Measurements from ENCODE around the gene ZNHIT1. TPM values are rescaled to one million over a fixed set of nuclear protein-coding genes. Genes with fewer than 3 reads are reported as not detected.

ZNHIT1 gene
- polyA plus RNA-seq, 1 of the 3 experiments (the other 2 are of a cell fraction): 101 TPM

- CTCF ChIA-PET: interaction anchor here (0.8 to 3.5 kb wide), 3 partner anchors 12 to 27 kb away, joined by 3 to 13 read pairs (median 3); no protein-coding TSS in a partner anchor
- Histone ChIP-seq H3K9ac (no peak overlapping the region), H3K4me3 (ENCODE audit: low read depth in 2 of 2, low read length in 1 of 2) (no peak overlapping the region), H3K4me1 (ENCODE audit: control insufficient read depth in 1 of 2, insufficient read depth in 2 of 2, low read depth in 1 of 2, low read length in 1 of 2) (no peaks in the 10 kb centered on the region), H4K20me1 (ENCODE audit: insufficient read depth) (no peaks in the 10 kb centered on the region), H3K9me2 (no peaks in the 10 kb centered on the region), H3K4me2 (no peak overlapping the region), H3K27ac (ENCODE audit: low read depth in 2 of 2, low read length in 1 of 2) (no peak overlapping the region), H3K79me2 (ENCODE audit: insufficient read depth) (no peaks in the 10 kb centered on the region), H3K36me3 (replicated peaks in 1 of 2; ENCODE audit: control insufficient read depth in 1 of 2, insufficient read depth in 2 of 2, low read length in 1 of 2) (no peaks in the 10 kb centered on the region), H3K9me3 (no peaks in the 10 kb centered on the region), H3K27me3 (ENCODE audit: insufficient read depth) (peaks cover 8% of the 10 kb centered on the region), H2AFZ (ENCODE audit: low read depth) (no peak overlapping the region), H3F3A (replicated peaks; ENCODE audit: insufficient read depth) (no peaks in the 10 kb centered on the region)
- 86% methylated on average over 5 of the region's 5 CpGs for WGBS (ENCODE audit: low lambda C conversion rate)
- TF ChIP-seq SIN3A (IDR thresholded peaks at IDR 0.05; ENCODE audit: borderline replicate concordance, low read depth, low read length) (no peak), GATA2 (CRISPR knock-in tag; IDR thresholded peaks at IDR 0.05) (no peak), FOXM1 (IDR thresholded peaks at IDR 0.05; ENCODE audit: low read depth) (no peak), TCF12 (IDR thresholded peaks at IDR 0.05) (no peak), RFX5 (IDR thresholded peaks at IDR 0.05; ENCODE audit: low read length) (no peak), MXI1 (IDR thresholded peaks at IDR 0.05; ENCODE audit: low read depth, low read length) (no peak), USF2 (IDR thresholded peaks at IDR 0.05; ENCODE audit: borderline replicate concordance, low read depth, low read length) (no peak)
- no peak for DNase-seq
- POLR2A ChIA-PET: no interaction called here
Measured at GRCh38 chr7:101271021-101271420, 53.1 kb downstream of the ZNHIT1 start.

- 47% methylated on average over 4 of the region's 4 CpGs for WGBS (ENCODE audit: low lambda C conversion rate)
- no peak overlapping the region for H3K9ac ChIP-seq
- DNase-seq: no peak
- H3K9me2 ChIP-seq: no peaks in the 10 kb centered on the region
- H4K20me1 ChIP-seq (ENCODE audit: insufficient read depth): no peaks in the 10 kb centered on the region
- ChIA-PET CTCF (interaction anchor here (0.8 to 3.6 kb wide), 4 partner anchors 9 to 167 kb away, joined by 3 to 21 read pairs (median 7); no protein-coding TSS in a partner anchor), POLR2A (no interaction called here)
- peaks cover 23% of the 10 kb centered on the region for H3K27me3 ChIP-seq (ENCODE audit: insufficient read depth)
- TF ChIP-seq EZH2phosphoT487 (IDR thresholded peaks at IDR 0.05; ENCODE audit: borderline replicate concordance, low read depth) (no peak), ELF1 (IDR thresholded peaks at IDR 0.05) (no peak), TAF1 (IDR thresholded peaks at IDR 0.05; ENCODE audit: borderline replicate concordance, low read depth, low read length) (no peak), RFX5 (IDR thresholded peaks at IDR 0.05; ENCODE audit: low read length) (no peak), TCF12 (IDR thresholded peaks at IDR 0.05) (no peak), USF1 (IDR thresholded peaks at IDR 0.05; ENCODE audit: borderline replicate concordance, low read depth) (no peak), YY1 (IDR thresholded peaks at IDR 0.05; ENCODE audit: low read depth) (no peak), NRF1 (IDR thresholded peaks at IDR 0.05; ENCODE audit: low read depth, low read length) (no peak), PBX3 (IDR thresholded peaks at IDR 0.05) (no peak), MAX (IDR thresholded peaks at IDR 0.05; ENCODE audit: low read depth) (no peak), RXRA (IDR thresholded peaks at IDR 0.05; ENCODE audit: borderline replicate concordance, low read depth) (no peak), FOSL2 (IDR thresholded peaks at IDR 0.05; ENCODE audit: borderline replicate concordance, low read depth) (no peak), MEF2A (IDR thresholded peaks at IDR 0.05; ENCODE audit: borderline replicate concordance, low read depth) (no peak)
- no peaks in the 10 kb centered on the region for H3F3A ChIP-seq (replicated peaks; ENCODE audit: insufficient read depth)
- H3K27ac ChIP-seq (ENCODE audit: low read depth in 2 of 2, low read length in 1 of 2): no peak overlapping the region
- no peaks in the 10 kb centered on the region for H3K36me3 ChIP-seq (replicated peaks in 1 of 2; ENCODE audit: control insufficient read depth in 1 of 2, insufficient read depth in 2 of 2, low read length in 1 of 2)
- no peak overlapping the region for H3K4me3 ChIP-seq (ENCODE audit: low read depth in 2 of 2, low read length in 1 of 2)
- no peak overlapping the region; the same call in 1 of the 2 replicates for H2AFZ ChIP-seq (ENCODE audit: low read depth)
- H3K79me2 ChIP-seq (ENCODE audit: insufficient read depth): no peaks in the 10 kb centered on the region
- no peaks in the 10 kb centered on the region for H3K9me3 ChIP-seq
- no peak overlapping the region for H3K4me2 ChIP-seq
- no peaks in the 10 kb centered on the region for H3K4me1 ChIP-seq (ENCODE audit: control insufficient read depth in 1 of 2, insufficient read depth in 2 of 2, low read depth in 1 of 2, low read length in 1 of 2)
Measured at GRCh38 chr7:101273206-101273605, 55.2 kb downstream of the ZNHIT1 start.
